Measurements from ENCODE around the gene MCM6.

Gene MCM6

DNA sequence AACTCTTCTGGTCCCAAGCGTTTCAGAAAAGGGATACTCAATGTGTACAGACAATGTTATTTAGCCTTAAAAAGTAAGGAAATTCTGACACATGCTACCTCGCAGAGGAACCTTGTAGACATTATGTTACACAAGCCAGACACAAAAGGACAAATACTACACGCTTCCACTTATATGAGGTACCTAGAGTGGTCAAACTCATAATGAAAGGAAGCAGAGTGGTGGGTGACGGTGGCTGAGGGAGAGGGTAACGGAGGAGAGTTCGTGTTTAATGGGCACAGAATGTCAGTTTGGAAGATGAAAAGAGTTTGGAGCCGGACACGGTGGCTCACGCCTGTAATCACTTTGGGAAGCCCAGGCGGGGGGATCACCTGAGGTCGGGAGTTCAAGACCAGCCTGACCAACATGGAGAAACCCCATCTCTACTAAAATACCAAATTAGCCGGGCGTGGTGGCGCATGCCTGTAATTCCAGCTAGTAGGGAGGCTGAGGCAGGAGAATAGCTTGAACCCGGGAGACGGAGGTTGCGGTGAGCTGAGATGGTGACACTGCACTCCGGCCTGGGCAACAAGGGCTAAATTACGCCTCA lies 1.4 kb downstream of the MCM6 start:
- H3K27ac ChIP-seq (ENCODE audit: low read depth, low read length), result peak overlapping the region; percentile 30

DNA sequence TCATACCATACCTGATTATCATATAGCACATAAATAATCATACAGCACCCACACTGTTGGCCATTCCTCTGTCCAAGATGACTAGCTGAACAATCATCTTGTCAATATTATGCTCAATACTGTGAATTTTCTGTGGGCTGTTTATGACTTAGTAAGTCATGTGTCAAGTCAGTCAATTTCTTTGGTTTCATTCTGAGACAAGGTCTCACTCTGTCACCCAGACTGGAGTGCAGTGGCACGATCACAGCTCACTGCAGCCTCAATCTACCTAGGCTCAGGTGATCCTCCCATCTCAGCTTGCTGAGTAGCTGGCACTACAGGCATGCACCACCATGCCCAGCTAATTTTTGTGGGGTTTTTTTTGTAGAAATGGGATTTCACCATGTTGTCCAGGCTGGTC lies 5.7 kb downstream of the MCM6 start:
- H2AFZ ChIP-seq (ENCODE audit: low read depth, low read length, severe bottlenecking), result no peak overlapping the region
- H3K4me2 ChIP-seq (ENCODE audit: low read depth, low read length, poor library complexity, severe bottlenecking), result no peak overlapping the region
- H3K9ac ChIP-seq (ENCODE audit: low read length), result no peak overlapping the region
- no peaks in the 10 kb centered on the region for H3K27me3 ChIP-seq (ENCODE audit: low read length)
- H3K36me3 ChIP-seq (ENCODE audit: low read length), result peaks cover 74% of the 10 kb centered on the region
- H4K20me1 ChIP-seq (ENCODE audit: low read depth, low read length), result peaks cover 32% of the 10 kb centered on the region
- H3K27ac ChIP-seq (ENCODE audit: low read depth, low read length), result no peak overlapping the region
- H3K9me3 ChIP-seq (ENCODE audit: insufficient read depth, low read length), result no peaks in the 10 kb centered on the region
- H3K79me2 ChIP-seq (ENCODE audit: insufficient read depth, low read length), result peaks cover 49% of the 10 kb centered on the region
- TF ChIP-seq EZH2phosphoT487 (conservative IDR thresholded peaks at IDR 0.05; ENCODE audit: low read length), result no peak
- TF ChIP-seq, protein P1, sequence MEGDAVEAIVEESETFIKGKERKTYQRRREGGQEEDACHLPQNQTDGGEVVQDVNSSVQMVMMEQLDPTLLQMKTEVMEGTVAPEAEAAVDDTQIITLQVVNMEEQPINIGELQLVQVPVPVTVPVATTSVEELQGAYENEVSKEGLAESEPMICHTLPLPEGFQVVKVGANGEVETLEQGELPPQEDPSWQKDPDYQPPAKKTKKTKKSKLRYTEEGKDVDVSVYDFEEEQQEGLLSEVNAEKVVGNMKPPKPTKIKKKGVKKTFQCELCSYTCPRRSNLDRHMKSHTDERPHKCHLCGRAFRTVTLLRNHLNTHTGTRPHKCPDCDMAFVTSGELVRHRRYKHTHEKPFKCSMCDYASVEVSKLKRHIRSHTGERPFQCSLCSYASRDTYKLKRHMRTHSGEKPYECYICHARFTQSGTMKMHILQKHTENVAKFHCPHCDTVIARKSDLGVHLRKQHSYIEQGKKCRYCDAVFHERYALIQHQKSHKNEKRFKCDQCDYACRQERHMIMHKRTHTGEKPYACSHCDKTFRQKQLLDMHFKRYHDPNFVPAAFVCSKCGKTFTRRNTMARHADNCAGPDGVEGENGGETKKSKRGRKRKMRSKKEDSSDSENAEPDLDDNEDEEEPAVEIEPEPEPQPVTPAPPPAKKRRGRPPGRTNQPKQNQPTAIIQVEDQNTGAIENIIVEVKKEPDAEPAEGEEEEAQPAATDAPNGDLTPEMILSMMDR (IDR thresholded peaks at IDR 0.05; ENCODE audit: insufficient read depth, low read length, poor library complexity, severe bottlenecking), result no peak
- H3K9me2 ChIP-seq (replicated peaks; ENCODE audit: insufficient read depth, low read length), result no peaks in the 10 kb centered on the region
- H3K4me3 ChIP-seq (ENCODE audit: insufficient read depth, low read length, poor library complexity, severe bottlenecking), result no peak overlapping the region
- peaks cover 13% of the 10 kb centered on the region; the same call in 1 of the 2 replicates for H3F3A ChIP-seq (ENCODE audit: insufficient read depth)

More for the DNA sequence above, 1.4 kb downstream of the MCM6 start:
- peaks cover 36% of the 10 kb centered on the region for H3K36me3 ChIP-seq (ENCODE audit: low read length)
- no peaks in the 10 kb centered on the region for H3K27me3 ChIP-seq (ENCODE audit: low read length)
- H3K9me3 ChIP-seq (ENCODE audit: insufficient read depth, low read length), result no peaks in the 10 kb centered on the region
- peak overlapping the region; percentile 93 for H3K4me2 ChIP-seq (ENCODE audit: low read depth, low read length, poor library complexity, severe bottlenecking)
- no peaks in the 10 kb centered on the region for H3K9me2 ChIP-seq (replicated peaks; ENCODE audit: insufficient read depth, low read length)
- peak overlapping the region; percentile 90 for H3K9ac ChIP-seq (ENCODE audit: low read length)
- peaks cover 55% of the 10 kb centered on the region for H3K79me2 ChIP-seq (ENCODE audit: insufficient read depth, low read length)
- peaks cover 28% of the 10 kb centered on the region for H4K20me1 ChIP-seq (ENCODE audit: low read depth, low read length)
- no peak for TF ChIP-seq EZH2phosphoT487 (conservative IDR thresholded peaks at IDR 0.05; ENCODE audit: low read length)
- TF ChIP-seq, protein P1 (IDR thresholded peaks at IDR 0.05; ENCODE audit: insufficient read depth, low read length, poor library complexity, severe bottlenecking), result no peak
- peak overlapping the region; percentile 83 for H3K4me3 ChIP-seq (ENCODE audit: insufficient read depth, low read length, poor library complexity, severe bottlenecking)
- peaks cover 7% of the 10 kb centered on the region; the same call in 1 of the 2 replicates for H3F3A ChIP-seq (ENCODE audit: insufficient read depth)
- H2AFZ ChIP-seq (ENCODE audit: low read depth, low read length, severe bottlenecking), result no peak overlapping the region

DNA sequence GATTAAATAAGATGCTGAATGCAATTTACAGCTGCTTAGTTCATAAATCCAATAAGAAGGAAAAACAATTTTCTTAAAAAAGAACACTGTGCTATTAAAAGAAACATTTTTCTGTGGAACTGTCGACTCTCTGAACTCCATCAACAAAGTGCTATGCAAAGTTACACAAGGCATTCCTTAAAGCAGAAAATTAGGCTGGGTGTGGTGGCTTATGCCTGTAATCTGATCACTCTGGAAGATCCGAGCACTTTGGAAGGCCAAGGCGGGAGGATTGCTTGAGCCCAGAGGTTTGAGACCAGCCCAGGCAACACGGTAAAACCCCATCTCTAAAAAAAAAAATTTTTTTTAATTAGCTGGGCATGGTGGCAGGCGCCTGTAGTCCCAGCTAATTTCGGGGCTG lies 13.0 kb downstream of the MCM6 start:
- Histone ChIP-seq H3K27me3 (ENCODE audit: low read length) (no peaks in the 10 kb centered on the region), H3K36me3 (ENCODE audit: low read length) (peaks cover 82% of the 10 kb centered on the region), H3K9ac (ENCODE audit: low read length) (no peak overlapping the region), H4K20me1 (ENCODE audit: low read depth, low read length) (peaks cover 4% of the 10 kb centered on the region; the same call in 1 of the 2 replicates), H3K4me2 (ENCODE audit: low read depth, low read length, poor library complexity, severe bottlenecking) (no peak overlapping the region), H3K9me3 (ENCODE audit: insufficient read depth, low read length) (no peaks in the 10 kb centered on the region), H3K27ac (ENCODE audit: low read depth, low read length) (no peak overlapping the region), H3K79me2 (ENCODE audit: insufficient read depth, low read length) (peaks cover 4% of the 10 kb centered on the region; the same call in 1 of the 2 replicates), H2AFZ (ENCODE audit: low read depth, low read length, severe bottlenecking) (no peak overlapping the region), H3K4me3 (ENCODE audit: insufficient read depth, low read length, poor library complexity, severe bottlenecking) (no peak overlapping the region), H3F3A (ENCODE audit: insufficient read depth) (peaks cover 3% of the 10 kb centered on the region; the same call in 1 of the 2 replicates), H3K9me2 (replicated peaks; ENCODE audit: insufficient read depth, low read length) (no peaks in the 10 kb centered on the region)
- TF ChIP-seq, protein P1 (IDR thresholded peaks at IDR 0.05; ENCODE audit: insufficient read depth, low read length, poor library complexity, severe bottlenecking), result no peak
- TF ChIP-seq EZH2phosphoT487 (conservative IDR thresholded peaks at IDR 0.05; ENCODE audit: low read length), result no peak

Measured in SU-DHL-6 (cell line).